SU-DHL-6 (cell line): ENCODE data around the gene GRIK2.

Experiments used
- CTCF ChIP-seq: fragments of 200-600 bp; sonication (generic); IDR thresholded peaks from one replicate; pipeline ENCODE4 v1.5.1; 2017; ENCODE audit warnings: antibody characterized with exemption, mild to moderate bottlenecking, low read length, moderate library complexity; ENCODE audit not compliant: insufficient read depth, poor library complexity, severe bottlenecking
- EZH2phosphoT487 ChIP-seq: fragments of 200-600 bp; sonication (generic), shearing (Covaris generic); conservative IDR thresholded peaks from 2 replicates; pipeline ENCODE4 v1.6.1; 2018; ENCODE audit warnings: mild to moderate bottlenecking, antibody characterized with exemption, low read length, moderate library complexity, mixed read lengths

GRCh38 chr6:101527467-101527866 lies 134.0 kb downstream of the GRIK2 start:
- TF ChIP-seq CTCF: no peak
- no peak for TF ChIP-seq EZH2phosphoT487
